Fibroblast of skin of abdomen (primary cell): ENCODE data around the gene PLEKHJ1.
"Not testable (repeated sequence)": the region's sequence is repeated elsewhere in the genome, so short reads cannot be mapped to it uniquely, and the experiment has no call there.

Experiments
- DNase-seq: peaks from one replicate; pipeline ENCODE4 v3.0.0-alpha.2; 2013

PLEKHJ1 gene

DNA sequence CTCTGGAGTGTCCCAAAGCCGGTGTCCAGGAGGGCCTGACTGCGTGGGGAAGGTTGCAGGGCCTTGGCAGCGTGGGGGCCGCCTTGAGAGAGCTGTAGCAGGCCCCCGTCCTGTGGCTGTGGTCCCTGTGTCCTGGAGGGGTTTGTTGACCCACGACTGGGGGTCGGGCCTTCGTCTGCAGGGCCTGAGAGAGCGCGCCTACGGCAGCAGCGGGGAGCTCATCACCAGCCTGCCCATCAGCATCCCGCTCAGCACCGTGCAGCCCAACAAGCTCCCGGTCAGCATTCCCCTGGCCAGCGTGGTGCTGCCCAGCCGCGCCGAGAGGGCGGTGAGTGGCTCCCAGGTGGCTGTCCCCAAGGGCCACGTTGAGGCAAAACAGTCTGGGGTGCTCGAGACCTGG is 18.5 kb downstream of the PLEKHJ1 start:
- no peak for DNase-seq

DNA sequence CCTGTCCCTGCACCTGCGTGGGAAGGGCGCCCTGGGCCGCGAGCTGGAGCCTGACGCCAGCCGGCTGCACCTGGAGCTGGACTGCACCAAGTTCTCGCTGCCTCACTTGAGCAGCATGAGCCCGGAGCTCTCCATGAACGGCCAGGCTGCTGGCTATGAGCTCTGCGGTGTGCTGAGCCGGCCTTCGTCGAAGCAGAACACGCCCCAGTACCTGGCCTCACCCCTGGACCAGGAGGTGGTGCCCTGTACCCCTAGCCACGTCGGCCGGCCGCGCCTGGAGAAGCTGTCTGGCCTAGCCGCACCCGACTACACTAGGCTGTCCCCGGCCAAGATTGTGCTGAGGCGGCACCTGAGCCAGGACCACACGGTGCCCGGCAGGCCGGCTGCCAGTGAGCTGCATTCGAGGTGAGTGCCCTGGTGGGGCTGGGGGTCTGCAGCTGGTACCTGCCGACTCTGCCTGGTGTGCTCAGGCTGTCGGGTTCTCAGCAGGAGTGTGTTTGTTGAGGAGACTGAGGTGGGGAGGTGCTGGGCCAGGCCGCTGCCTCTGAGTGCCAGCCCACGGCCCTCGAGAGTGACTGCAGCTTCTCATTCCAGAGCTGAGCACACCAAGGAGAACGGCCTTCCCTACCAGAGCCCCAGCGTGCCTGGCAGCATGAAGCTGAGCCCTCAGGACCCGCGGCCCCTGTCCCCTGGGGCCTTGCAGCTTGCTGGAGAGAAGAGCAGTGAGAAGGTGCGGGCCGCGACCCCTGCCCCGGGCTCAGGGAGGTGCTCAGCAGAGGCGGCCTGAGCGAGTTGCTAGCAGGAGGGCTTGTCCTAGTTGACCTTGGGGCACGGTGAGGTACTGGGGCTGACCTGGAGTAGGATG is 19.5 kb downstream of the PLEKHJ1 start:
- no peak for DNase-seq

DNA sequence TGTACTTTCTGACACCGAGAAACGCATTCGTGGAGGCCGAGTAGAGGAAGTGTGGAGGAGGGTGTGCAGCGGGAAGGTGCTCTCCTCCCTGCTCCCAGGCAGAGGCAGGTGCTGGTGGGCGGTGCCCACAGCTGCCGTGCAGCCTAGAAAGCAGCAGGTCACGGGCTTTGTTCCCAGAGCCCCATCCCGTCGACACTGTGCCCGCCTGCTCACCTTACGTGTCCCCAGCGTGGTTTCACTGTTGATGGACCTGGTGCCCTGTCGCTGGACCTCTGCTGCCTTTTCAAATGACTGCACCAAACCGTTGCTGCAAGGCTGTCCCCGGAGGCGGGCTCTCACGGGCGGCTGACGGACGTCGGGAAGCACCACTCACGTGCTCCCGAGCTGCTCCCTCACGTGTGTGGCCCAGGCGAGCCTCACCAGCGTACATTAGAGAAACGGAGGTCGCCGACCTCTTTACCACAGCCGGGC is 20.8 kb downstream of the PLEKHJ1 start:
- DNase-seq, result no peak

DNA sequence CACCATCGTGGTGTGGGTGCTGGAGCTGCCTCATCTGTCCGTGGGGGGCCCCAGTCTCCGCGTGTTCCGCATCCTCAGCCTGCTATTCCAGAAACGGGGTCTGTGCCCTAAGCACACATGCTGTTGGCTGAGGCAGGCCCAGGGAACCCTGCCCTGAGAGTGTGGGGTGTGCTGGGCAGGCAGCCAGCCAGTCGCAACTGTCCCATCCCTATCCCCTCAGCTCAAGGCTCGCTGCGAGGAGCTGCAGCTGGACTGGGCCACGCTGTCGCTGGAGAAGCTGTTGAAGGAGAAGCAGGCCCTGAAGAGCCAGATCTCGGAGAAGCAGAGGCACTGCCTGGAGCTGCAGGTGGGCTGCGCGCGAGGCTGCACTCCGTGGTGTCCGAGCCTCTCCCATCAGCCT is 21.9 kb downstream of the PLEKHJ1 start:
- DNase-seq, result no peak

DNA sequence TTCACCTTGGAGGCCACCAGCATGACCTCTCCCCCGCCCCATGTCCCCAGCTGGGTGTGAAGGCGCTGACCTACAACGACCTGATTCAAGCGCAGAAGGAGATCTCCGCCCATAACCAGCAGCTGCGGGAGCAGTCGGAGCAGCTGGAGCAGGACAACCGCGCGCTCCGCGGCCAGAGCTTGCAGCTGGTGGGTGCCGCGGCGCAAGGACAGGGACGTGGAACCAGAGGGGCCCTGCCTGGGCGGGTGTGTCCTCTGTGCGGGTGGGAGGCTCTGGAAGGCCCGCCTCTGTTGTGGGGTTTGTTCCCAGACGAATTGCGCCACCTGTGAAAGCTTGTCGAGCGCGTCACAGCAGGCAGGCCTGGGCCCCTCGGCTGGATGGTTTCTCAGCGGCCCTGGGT is 22.3 kb downstream of the PLEKHJ1 start:
- DNase-seq, result no peak

DNA sequence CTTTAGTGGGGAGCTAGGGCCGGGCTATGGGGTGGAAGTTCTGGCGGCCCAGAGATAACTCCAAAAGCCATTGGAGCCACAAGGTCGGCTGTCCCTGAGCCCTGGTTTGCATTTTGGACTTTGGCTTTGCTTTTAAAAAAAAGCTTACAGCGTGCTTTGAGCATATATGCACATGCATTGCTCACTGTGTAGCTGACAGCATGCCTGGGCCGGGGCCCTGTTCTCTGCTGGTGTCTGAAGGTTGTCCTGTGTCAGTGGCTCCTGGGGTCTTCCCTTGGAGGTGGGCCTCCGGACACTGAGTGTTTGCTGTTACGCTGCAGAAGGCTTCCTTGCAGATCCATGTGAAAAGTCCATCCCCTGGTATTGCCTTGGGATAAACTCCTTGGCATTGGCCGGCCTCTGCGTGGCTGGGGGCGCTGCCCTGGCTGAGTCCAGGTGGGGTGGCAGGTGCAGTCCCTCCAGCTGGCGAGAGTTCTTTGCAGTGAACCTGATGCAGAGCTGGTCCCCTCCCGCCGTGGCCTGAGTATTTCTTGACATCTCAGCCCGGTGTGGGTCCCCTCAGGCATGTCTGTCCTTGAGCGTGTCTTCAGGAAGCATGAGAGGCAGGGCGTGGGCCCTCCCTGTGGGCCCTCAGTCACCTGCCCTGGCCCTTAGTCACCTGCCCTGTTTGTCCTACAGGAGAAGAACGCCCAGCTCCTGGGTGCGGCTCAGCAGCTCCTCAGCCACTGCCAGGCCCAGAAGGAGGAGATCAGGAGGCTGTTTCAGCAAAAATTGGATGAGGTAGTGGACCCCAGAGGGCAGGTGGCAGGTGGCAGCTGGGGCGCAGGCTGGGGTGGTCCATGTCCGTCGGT is 23.0 kb downstream of the PLEKHJ1 start:
- DNase-seq, result no peak

DNA sequence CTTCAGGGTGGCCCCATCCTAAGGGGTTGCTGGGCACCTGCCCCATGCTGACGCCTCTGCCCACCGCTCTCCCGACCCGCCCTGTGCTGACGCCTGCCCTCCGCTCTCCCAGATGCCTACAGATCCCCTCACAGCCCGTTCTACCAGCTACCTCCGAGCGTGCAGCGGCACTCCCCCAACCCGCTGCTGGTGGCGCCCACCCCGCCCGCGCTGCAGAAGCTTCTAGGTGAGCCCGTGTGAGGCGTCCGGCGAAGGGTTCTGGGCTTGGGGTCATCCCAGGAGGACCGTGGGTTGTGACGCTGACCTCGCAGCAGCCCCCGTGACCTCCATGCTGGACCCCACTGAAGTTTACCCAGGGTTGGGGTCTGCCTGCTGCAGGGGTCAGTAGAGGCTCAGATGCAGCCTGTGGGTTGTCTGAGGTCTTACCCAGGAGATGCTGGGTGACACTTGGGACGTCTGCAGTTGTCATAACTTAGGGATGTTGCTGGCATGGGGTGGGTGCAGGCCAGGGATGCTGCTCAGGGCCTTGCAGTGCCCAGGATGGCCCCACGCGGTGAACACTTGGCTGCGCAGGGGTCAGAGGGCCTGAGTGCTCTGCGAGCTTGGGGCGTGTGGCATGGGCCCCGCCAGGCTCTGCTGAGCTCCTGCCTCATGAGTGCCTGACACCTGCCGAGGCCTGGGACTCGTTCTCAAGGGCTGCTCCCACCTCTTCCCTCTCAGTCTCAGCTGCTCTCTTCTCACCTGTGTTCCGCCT is 25.0 kb downstream of the PLEKHJ1 start:
- no peak for DNase-seq

DNA sequence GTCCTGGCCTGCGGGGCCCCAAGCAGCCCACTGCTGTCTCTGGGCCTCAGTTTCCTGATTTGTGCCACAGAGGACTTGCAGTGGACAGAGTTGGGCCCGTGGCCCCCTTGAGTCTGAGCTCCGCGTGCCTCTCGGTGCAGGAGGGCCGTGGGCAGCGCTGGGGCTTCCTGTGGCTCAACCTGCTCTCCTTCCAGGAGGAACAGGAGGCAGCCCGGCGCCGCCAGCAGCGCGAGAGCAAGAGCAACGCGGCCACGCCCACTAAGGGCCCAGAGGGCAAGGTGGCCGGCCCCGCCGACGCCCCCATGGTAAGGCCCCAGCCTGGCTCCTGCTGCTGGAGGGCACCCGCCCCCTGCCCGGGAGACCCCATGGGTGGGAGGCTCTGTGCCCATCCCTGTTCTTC is 25.9 kb downstream of the PLEKHJ1 start:
- DNase-seq, result no peak

DNA sequence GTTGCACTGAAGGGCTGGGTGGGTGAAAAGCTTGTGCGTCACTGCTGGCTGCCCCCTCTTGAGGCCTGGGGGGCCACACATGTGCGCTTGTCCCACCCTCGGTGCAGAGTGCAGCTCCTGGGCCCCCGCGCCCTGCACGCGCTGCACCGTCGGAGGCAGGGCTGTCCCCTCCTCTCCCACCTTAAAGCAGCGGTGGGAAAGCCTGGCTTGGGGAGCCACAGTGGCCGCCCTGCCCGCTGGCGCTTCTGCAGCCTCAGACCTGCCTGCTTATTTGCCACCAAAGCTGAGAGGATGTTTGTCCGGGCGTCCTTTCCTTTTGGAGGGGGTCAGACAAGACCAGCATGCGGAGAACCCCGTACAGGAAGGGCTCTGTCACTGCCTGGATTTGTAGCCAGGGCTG is 26.7 kb downstream of the PLEKHJ1 start:
- DNase-seq, result no peak

DNA sequence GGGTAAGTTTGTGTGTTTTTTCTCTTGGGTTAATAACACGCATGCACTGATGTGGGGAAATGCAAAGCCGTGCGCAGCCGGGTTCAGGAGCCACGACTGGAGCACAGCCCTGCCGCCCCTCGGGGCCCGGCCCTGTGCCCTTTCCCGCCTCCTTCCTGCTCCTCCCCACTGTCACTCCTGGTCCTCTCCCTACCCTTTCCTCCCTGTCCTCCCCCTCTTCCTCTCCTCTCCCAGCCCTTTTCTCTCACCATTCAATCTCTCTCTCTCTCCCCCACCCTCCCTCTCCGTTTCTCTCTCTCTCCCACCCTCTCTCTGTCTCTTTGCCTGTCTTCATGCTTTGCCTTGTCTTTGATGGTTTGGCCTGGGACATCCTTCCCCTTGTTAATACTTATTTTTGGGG is 27.2 kb downstream of the PLEKHJ1 start:
- no peak for DNase-seq

DNA sequence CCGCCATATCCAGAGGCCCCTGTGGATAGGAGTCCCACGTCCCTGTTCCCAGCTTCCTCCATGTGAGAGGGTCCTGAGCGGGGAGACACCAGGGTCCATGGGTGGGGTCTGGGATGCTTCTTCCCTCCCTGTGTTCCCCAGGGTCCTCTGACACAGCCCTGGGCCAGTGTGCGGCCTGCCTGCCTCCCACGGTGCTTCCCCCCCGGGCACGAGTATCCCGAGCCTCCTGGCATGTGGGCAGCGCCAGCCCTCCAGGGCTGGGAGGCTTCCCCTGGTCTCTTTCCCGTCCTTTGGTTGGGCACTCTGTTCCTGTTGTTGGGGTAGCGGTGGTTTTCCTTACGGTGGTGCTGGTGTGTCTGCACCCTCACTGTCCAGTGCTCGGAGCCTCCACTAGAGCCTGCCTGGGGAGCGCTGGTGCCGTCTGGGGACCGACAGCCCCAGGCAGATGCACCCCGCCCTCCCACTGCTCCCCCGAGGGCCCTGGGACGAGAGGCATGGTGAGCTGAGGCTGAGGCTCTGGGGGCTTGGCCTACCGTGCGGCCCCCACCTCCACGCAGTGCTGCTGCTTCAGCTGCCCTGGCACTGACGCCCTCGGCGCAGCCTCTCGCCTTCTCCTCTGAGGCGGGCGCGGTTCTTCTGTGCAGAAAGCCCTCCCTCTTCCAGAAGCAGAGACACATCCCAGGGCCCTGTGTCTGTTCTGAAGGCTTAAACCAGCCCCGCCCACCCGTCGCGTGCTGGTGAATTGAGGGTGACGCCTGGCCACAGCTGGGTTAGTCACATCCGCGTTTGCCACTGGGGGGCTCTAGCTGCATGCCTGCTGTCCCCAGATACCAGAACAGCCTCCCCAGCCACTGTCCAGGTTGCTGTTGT is 27.9 kb downstream of the PLEKHJ1 start:
- DNase-seq, result peak; percentile 71

DNA sequence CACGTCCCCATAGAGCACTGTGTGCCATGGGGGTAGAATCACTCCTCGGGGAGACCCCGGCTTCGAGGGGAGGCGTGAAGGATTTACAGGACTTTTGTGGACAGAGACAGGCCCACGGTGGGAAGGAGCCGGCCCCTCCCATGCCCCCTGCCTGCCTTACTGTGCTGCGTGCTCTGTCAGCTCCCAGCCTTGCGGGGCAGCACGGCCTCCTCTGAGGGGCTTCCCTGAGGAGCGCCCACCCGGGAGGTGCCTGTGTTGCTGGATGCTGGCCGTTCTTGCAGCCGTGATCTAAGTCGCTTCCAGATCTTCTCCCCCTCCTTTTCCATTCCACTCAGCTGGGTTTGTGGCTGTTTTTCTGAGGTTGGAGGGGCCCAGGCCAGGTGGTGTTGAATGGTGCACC is 29.1 kb downstream of the PLEKHJ1 start:
- no peak for DNase-seq

DNA sequence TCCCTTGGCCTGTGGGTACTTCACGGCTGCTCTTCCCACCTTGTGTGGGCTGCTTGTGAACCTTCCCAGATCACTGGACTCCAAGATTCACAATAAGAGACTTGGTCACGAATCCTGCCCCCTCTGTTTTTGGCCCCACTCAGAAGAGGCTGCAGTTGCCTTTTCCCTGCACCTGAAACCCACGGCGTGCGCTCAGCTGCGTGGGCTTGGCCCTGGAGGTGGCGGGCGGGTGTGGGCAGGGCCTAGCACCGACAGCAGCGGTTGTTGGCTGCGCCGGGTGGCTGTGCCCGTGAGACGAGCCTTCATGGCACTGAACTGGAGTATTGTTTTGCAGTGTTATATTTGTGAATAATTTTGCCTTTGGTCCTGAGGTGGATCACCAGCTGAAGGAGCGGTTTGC is 33.8 kb downstream of the PLEKHJ1 start:
- no peak for DNase-seq

DNA sequence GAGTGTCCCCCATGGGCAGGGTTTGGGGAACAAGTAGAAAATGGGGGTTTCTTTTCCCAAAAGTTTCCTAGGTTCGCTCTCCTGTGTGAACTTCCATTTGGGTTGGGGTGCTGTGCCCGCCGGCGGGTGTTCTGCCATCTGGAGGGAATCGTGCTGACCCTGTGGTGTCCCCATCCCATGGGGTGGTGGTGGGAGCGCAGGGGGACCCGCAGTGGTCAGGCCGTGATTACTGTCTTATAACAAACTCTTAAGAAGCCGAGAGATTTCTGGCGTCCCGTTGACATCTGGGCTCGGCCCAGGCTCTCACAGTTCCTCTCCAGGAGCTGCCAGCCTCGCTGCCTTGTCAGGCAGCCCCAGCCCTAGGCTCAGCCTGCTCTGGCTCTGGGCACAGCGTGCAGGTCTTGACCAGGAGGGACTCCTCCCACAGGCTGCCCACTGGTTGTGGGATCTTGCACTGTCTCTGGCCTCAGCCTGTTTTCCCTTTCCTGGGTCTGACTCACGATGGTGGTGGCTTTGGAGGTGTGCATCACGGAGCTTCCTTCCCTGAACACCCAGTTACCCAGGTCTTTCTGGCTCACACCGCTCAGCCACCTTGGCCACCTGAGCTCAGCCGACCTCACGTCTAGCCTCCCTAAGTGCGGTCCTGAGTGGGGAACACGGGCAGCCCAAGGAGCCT is 34.5 kb downstream of the PLEKHJ1 start:
- DNase-seq, result no peak

DNA sequence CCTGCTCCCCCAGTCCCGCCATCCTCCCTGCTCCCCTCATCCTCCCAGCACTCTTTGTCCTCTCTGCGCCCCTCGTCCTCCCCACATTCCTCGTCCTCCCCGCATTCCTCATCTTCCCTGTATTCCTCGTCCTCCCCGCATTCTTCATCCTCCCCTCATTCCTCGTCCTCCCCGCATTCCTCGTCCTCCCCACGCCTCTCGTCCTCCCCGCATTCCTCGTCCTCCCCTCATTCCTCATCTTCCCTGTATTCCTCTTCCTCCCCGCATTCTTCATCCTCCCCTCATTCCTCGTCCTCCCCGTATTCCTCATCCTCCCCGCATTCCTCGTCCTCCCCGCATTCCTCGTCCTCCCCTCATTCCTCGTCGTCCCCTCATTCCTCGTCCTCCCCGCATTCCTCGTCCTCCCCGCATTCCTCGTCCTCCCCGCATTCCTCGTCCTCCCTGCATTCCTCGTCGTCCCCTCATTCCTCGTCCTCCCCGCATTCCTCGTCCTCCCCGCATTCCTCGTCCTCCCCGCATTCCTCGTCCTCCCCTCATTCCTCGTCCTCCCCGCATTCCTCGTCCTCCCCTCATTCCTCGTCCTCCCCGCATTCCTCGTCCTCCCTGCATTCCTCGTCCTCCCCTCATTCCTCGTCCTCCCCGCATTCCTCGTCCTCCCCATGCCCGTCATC is 35.4 kb downstream of the PLEKHJ1 start:
- DNase-seq, result not testable (repeated sequence)

DNA sequence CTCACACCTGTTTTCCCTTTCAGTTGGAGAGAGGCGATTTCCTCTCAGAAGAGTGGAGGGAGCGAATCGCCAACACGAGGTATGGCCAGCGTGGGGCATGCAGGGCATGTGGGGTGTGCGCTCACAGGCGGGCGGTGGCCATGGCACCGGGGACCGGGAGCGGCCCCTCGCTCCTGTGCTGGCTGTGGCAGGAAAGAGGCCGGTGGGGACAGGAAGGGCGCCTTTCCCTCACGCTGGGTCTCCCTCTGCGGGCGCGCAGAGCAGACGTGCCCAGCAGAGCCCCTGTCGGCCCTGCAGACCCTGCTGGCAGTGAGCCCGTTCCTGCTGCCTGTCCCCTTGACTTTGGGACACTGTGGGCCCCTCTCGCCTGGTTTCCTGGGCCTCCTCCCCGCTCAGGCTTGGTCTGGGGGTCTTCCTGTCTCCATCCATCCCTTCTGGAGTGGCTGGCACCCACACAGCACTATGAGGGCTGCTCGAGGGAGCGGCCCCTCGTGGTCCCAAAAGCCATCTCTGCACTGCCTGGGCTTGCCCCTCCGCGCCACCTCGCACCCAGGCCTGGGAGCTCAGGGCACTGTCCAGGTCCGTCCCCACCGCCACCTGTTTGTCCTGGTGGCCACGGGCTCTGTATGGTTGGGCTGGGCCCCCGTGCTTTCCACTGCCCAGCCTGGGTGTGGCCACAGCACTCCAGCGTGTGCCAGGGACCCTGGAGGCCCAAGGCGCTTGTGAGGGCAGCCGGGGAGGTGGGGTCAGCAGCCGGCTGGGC is 36.1 kb downstream of the PLEKHJ1 start:
- no peak for DNase-seq

DNA sequence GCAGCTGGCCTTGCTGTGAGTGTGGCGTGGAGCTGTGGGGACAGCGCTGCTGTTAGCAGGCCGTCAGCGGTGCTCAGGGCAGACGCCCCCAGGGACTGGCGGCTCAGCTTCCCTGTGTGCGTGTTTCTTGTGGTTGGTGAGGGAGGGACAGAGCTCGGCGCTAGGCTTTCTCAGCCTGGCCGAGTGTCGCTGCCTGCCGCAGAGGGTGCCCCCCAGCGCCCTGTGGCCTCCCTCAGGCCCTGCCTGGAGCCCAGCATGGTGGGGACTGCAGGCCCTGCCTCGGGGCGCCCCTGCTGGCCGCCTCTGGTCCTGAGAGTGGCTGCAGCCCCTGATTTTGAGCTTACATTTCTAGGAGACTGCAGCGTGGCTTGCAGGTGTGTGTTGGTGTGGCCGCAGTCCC is 36.9 kb downstream of the PLEKHJ1 start:
- DNase-seq, result no peak

DNA sequence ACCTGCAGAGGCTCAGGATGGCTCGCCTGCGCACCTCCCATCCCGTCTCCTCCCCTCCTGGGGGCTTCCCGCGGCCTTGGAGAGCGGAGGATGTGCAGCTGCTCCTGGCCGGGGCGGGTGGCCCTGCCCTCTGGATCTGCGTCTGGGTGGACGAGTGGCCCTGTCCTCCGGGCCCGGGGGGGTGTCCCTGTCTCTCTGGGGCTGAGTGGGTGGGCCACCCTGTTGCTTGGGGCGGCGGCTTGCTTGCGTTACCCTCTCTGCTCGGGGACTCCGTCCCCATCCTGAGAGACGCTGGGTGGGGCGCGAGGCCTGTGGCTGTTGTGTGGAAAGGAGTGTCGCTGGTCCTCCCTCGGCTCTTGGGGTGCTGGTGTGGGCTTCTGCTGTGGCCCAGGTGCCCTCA is 37.8 kb downstream of the PLEKHJ1 start:
- DNase-seq, result no peak

DNA sequence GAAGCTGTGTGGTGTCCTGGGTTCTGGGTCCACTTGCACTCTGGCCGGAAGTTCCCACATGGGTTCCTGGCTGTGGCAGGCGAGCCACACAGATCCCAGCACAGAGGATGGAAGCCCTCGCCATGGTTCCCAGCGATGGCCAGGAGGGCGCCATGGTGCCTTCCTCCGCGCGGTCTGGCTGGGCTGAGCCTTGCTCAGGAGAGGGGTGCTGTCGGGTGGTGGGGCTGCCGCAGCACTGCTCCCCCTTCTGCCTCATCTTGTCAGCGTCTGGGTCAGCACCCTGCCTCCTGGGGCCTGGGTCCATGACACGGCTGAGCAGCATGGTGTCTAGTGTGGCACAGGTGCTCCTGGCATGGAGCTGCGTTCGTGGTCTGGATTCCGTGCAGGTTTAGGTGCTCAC is 38.9 kb downstream of the PLEKHJ1 start:
- DNase-seq, result no peak

DNA sequence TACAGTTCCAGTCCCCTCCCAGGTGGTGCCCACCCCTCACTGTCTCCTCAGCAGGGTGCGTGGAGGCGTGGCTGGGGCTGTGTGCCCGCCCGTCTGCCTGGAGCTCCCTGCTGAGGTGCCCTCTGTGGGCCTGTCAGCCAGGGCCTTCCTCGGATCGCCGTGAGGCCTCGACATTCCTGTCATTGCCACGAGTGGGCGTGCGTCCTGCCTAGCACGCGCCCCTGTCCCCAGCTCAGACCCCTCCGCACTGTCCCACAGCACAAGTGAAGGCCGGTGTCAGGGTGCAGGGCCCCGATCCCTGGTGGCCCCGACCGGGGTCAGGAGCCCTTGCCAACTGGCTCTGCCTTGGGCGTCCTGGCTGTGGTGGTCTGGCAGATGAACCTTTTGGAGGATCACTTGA is 40.2 kb downstream of the PLEKHJ1 start:
- no peak for DNase-seq
